NCI-H2196 treated with DMSO at 0.1 percent for 48 hours (cell line): ENCODE results near the gene SLC12A6.
A peak's percentile ranks its signal among the peaks of the same experiment; 100 is the strongest.

ENCODE experiments used
- DNase-seq: peaks from one replicate; lab custom pipeline; 2025; ENCODE audit not compliant: unreplicated experiment; lab: John Stamatoyannopoulos, UW

The SLC12A6 gene

GRCh38 chr15:34264076-34264475 is 73.5 kb downstream of the SLC12A6 start:
- DNase-seq = no peak

- no peak for DNase-seq
These were observed 75.2 kb downstream of the SLC12A6 start for GRCh38 chr15:34262362-34262761.

GRCh38 chr15:34259566-34259965 is 78.0 kb downstream of the SLC12A6 start:
- DNase-seq = no peak

GRCh38 chr15:34258151-34258550 is 79.4 kb downstream of the SLC12A6 start:
- no peak for DNase-seq

- no peak for DNase-seq
These were observed 85.0 kb downstream of the SLC12A6 start for GRCh38 chr15:34252545-34252944.

- DNase-seq = no peak
These were observed 89.4 kb downstream of the SLC12A6 start for GRCh38 chr15:34248190-34248589.

GRCh38 chr15:34246276-34246976 is 91.2 kb downstream of the SLC12A6 start:
- DNase-seq = no peak

- no peak for DNase-seq
These were observed 94.4 kb downstream of the SLC12A6 start for GRCh38 chr15:34243226-34243625.

- DNase-seq = no peak
These were observed 95.3 kb downstream of the SLC12A6 start for GRCh38 chr15:34242331-34242710.

GRCh38 chr15:34241376-34242330 is 95.9 kb downstream of the SLC12A6 start:
- no peak for DNase-seq

- DNase-seq = no peak
These were observed 97.0 kb downstream of the SLC12A6 start for GRCh38 chr15:34240537-34240936.

- no peak for DNase-seq
These were observed 98.3 kb downstream of the SLC12A6 start for GRCh38 chr15:34239151-34239808.

- no peak for DNase-seq
These were observed 104.0 kb downstream of the SLC12A6 start for GRCh38 chr15:34233614-34234013.

GRCh38 chr15:34223904-34224596 is 113.5 kb downstream of the SLC12A6 start:
- DNase-seq = no peak

GRCh38 chr15:34217587-34218225 is 119.9 kb downstream of the SLC12A6 start:
- DNase-seq = no peak

GRCh38 chr15:34216527-34217270 is 120.9 kb downstream of the SLC12A6 start:
- DNase-seq = no peak

- DNase-seq = no peak
These were observed 123.4 kb downstream of the SLC12A6 start for GRCh38 chr15:34214135-34214534.

- no peak for DNase-seq
These were observed 123.9 kb downstream of the SLC12A6 start for GRCh38 chr15:34213690-34214089.

- DNase-seq = peak; percentile 50
These were observed 127.9 kb downstream of the SLC12A6 start, which contains the start of gene KATNBL1 for GRCh38 chr15:34209421-34210282. Gene KATNBL1, minus strand, starts transcription at chr15:34210096. Its CDS starts 46,420 bp downstream, at chr15:34163676.
